Astrocyte of the cerebellum (primary cell): ENCODE measurements around the gene P4HB.

Experiments
- DNase-seq: peaks from one replicate; pipeline ENCODE4 v3.0.0-alpha.2; 2011; ENCODE audit warnings: low read depth
- H3K4me3 ChIP-seq: 2 replicates; pipeline ENCODE4 v1.5.1; 2011; ENCODE audit warnings: mild to moderate bottlenecking, low read depth, low read length, moderate library complexity
- CTCF ChIP-seq: IDR thresholded peaks from 2 replicates; pipeline ENCODE4 v1.5.1; 2012; ENCODE audit warnings: low read length, low read depth, moderate library complexity, mild to moderate bottlenecking; ENCODE audit errors: missing control alignments
- in situ Hi-C: cut with HindIII; loops from 2 replicates; pipeline ENCODE4 v1.10.0; 2017; ENCODE audit warnings: low sequenced_read_pairs

P4HB gene

DNA sequence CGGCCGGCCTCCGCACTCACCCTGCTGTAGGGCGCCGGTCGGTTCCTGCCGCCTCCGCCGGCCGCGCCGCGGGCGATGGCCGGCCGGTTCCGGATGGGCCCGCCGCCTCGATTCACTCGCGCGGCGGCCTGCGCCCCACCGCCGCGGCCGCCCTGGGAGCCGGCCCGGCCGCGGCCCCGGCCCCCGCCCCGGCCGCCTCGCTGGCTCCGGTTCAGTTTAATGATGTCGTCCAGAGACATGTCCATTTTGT, 30.9 kb upstream of the P4HB start:
- in situ Hi-C loops: no loop called here
- no peak for DNase-seq
- H3K4me3 ChIP-seq: peak overlapping the region; percentile 79
- no peak for TF ChIP-seq CTCF

GRCh38 chr17:81890447-81891302, 30.3 kb upstream of the P4HB start:
- no peak for DNase-seq
- in situ Hi-C loops: no loop called here
- no peak for TF ChIP-seq CTCF
- peak overlapping the region; percentile 79 for H3K4me3 ChIP-seq

DNA sequence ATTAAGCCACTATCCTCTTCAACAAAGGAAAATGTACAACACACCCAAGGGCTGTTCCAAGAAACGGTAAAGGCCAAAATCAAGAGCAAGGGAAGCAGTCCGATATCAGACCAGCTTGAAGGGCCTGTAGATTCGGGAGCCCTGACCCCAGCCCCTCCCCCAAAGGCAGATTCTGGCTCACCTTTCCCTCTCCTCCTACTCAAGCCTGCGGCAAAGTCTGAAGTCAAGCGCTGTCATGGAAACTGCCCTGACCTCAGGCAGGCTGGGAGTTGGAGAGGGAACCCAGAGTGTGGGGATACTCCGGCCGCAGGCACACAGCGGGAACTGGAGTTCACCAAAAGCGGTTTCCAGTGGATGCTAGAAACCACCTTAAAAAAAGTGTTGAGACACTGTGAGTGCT, 29.3 kb upstream of the P4HB start:
- in situ Hi-C loops: no loop called here
- DNase-seq: no peak
- peak overlapping the region; percentile 79 for H3K4me3 ChIP-seq
- no peak for TF ChIP-seq CTCF

DNA sequence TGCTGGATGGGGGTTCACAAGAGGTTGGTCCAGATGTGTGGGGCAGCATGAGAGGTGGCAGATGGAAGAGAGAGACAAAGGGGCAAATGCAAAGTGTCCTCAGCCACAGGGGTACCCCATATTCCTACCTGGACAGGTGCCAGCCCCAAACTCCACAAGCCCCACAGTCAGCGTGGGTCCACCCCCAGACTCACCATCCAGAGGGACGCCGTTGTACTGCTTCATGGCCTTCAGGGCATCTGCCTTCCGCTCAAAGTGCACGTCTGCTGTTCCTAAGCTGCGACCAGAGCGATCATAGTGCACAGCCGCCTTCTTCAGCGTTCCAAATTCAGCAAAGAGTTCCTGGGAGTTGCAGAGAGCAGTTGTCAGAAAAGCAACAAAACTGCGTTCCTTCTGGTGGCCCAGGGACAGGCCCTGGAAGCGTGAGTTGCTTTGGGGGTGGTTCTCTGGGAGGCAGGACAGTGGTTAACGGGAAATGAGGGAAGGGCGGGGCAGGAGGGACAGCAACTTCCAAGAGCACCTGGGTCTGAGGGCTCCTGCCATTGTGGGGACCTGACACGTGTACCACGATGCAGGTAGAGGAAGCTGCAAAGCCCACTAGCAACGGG, 28.8 kb upstream of the P4HB start:
- H3K4me3 ChIP-seq: no peak overlapping the region
- no peak for TF ChIP-seq CTCF
- in situ Hi-C loops: no loop called here

DNA sequence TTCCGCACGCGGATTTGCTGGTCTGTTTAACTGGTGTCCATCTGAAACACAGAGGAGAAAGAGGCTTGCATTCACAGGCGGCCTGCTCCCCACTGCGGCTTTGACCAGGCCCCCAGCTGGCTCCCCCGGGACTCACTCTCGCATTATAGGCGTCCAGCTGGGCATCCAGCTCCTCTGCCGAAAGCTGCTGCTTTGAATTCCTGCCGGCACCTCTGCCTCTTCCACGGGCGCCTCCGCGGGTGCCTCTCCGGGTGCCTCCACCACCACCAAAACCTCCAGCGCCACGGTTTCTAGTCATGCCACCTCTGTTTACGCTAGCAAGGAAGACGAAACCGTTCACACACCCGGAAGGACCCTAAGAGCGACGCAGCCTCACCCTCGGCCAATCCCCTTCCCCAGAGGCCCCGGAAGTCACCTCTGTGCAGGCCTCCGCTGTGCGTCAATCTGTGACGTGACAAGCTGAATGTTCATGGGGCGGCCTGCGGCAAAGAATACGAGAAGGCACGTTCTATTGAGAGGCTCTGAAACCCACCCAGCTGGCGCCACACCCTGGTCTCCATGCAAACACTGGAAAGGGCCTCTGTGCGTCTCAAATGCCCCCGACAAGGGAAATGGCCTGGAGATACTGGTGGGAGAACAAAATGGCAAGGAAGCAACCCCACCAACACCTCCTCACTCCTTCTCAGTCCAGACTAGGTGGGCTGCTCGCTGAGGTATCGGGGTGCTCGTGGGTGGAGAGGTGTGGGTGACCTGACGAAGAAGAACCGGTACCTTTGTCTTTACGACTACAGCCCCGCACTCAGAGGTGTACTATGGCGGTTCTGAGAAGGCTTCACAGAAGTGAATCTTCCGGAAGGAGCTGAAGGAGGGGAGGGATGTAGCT, 28.0 kb upstream of the P4HB start:
- DNase-seq: no peak
- TF ChIP-seq CTCF: no peak
- H3K4me3 ChIP-seq: no peak overlapping the region
- in situ Hi-C loops: no loop called here

More for the DNA sequence above, 28.8 kb upstream of the P4HB start:
- DNase-seq: no peak

DNA sequence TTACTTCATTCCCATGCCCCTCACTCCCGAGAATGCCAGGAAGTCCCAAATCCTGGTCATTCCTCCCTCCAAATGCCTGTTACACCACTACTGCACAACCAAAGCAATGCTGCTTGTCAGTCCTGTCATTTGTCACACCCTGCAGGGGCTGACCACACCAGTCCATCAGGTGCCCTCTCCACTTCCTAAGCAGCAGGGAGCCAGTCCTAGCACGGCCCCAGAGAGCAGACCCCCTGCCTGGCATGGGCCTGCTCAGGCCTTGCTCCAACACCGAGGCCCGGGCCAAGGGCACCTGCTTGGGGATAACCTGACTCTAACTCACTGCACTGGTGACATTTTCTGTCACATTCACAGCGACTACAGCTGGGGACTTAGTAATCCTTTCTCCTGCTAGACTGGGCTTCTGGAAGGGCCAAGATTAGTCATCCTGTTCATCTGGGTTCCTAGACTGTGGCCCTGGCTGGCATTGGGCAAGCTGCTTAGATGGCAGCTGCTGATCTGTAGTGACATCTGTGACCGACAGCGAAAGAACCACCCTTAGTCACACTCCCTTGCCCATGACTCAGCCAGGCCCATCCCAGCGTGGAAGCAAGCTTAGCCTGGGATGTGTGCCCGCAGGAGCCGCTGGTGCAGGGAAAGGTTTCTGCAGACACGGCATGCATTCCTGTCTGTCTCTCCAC, 25.7 kb upstream of the P4HB start:
- no peak for DNase-seq
- H3K4me3 ChIP-seq: no peak overlapping the region
- in situ Hi-C loops: no loop called here
- no peak for TF ChIP-seq CTCF
